Cardiac fibroblast (primary cell): ENCODE data around the gene C16orf78.

Experiments
- DNase-seq, 2 donors: peaks; one replicate each; pipeline versions ENCODE4 v3.0.0 to v3.0.0-alpha.2; 2010; ENCODE audit warnings: low read depth in 2 of 2
- H3K4me3 ChIP-seq, 2 donors: replicated peaks in 1 of 2; 1 replicate in 1 of 2; 2 replicates in 1 of 2; pipeline ENCODE4 v1.5.1; 2011; ENCODE audit warnings: low read depth in 2 of 2, low read length in 2 of 2, mild to moderate bottlenecking in 2 of 2, moderate library complexity in 1 of 2
- CTCF ChIP-seq: IDR thresholded peaks from one replicate; pipeline ENCODE4 v1.5.1; 2011; ENCODE audit warnings: low read depth, mild to moderate bottlenecking, low read length, inconsistent platforms

Gene C16orf78

GRCh38 chr16:49348408-49349176, 25.0 kb upstream of the C16orf78 start:
- no peak for TF ChIP-seq CTCF
- no peak for DNase-seq
- no peak overlapping the region for H3K4me3 ChIP-seq

- no peak overlapping the region for H3K4me3 ChIP-seq
- TF ChIP-seq CTCF, result no peak
- no peak for DNase-seq
These were observed 24.0 kb upstream of the C16orf78 start for GRCh38 chr16:49349446-49350168.

- DNase-seq, result peak; percentile 54 to 59
- TF ChIP-seq CTCF, result peak; percentile 94
- H3K4me3 ChIP-seq, result no peak overlapping the region
These were observed 23.1 kb upstream of the C16orf78 start for GRCh38 chr16:49350265-49351095.

- DNase-seq, result no peak
- TF ChIP-seq CTCF, result no peak
- H3K4me3 ChIP-seq, result no peak overlapping the region
These were observed 22.5 kb upstream of the C16orf78 start for GRCh38 chr16:49351096-49351487.

- no peak overlapping the region for H3K4me3 ChIP-seq
- DNase-seq, result peak; percentile 2
These were observed 20.7 kb upstream of the C16orf78 start for GRCh38 chr16:49352892-49353291.

More at GRCh38 chr16:49352892-49353291, 20.7 kb upstream of the C16orf78 start:
- peak; percentile 21 for TF ChIP-seq CTCF
